Suprapubic skin (tissue), 4 donors: ENCODE measurements around the gene MANSC4.

ENCODE experiments used
- EP300 ChIP-seq: sonication (generic); formaldehyde crosslinking; IDR thresholded peaks from one replicate; pipeline ENCODE4 v1.6.1; 2017; ENCODE audit warnings: antibody characterized with exemption
- POLR2AphosphoS5 ChIP-seq, 3 donors: sonication (generic); formaldehyde crosslinking; IDR thresholded peaks; one replicate each; pipeline ENCODE4 v1.6.1; 2017; ENCODE audit warnings: antibody characterized with exemption in 3 of 3

DNA sequence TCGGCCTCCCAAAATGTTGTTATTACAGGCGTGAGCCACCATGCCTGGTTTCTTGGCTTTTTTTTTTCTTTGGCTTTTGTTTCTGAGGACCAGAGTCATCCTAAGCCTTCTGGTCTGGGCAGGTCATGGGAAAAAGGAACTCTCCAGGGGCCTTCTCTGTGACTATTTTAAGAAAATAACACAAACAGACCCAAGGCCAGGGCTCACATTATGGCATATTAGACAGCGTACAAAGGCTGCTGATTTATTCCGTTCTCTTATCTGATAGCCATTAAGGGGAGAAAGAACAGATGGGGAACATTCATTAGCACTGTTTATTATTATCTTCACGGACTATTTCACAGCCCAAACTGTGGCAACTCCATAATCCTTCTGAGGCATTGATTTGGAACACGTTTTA lies 28.8 kb upstream of the MANSC4 start:
- no peak for TF ChIP-seq POLR2AphosphoS5 (IDR thresholded peaks at IDR 0.05)
- TF ChIP-seq EP300 = no peak
